Body of pancreas (tissue), 4 donors: ENCODE data around the gene INTS12. TPM values are rescaled to one million over a fixed set of nuclear protein-coding genes. Genes with fewer than 3 reads are reported as not detected.
A peak's percentile ranks its signal among the peaks of the same experiment; 100 is the strongest.
"Not testable (repeated sequence)": the region's sequence is repeated elsewhere in the genome, so short reads cannot be mapped to it uniquely, and the experiment has no call there.

Experiments used
- ATAC-seq: fragments of 150-250 bp; one replicate; pipeline ENCODE4 v1.9.1; 2016
- DNase-seq, 4 donors: peaks; one replicate each; pipeline ENCODE4 v3.0.0-alpha.2; 2019
- H3K27ac ChIP-seq, 4 donors: fragments of 200-600 bp; sonication (generic); 1 replicate in 3 of 4; 2 replicates in 1 of 4; pipeline versions ENCODE4 v1.5.1 to v1.6.1; 2016 to 2019; ENCODE audit warnings: mild to moderate bottlenecking in 1 of 4, mixed read lengths in 1 of 4, moderate library complexity in 1 of 4
- H3K27me3 ChIP-seq, 2 donors: fragments of 200-600 bp; sonication (generic); one replicate each; pipeline ENCODE4 v1.6.0; 2016; ENCODE audit warnings: mild to moderate bottlenecking in 1 of 2
- H3K36me3 ChIP-seq, 2 donors: fragments of 200-600 bp; sonication (generic); replicated peaks in 1 of 2; 2 replicates each; pipeline ENCODE4 v1.5.1; 2016; ENCODE audit warnings: low read depth in 2 of 2; ENCODE audit not compliant: insufficient read depth in 1 of 2
- H3K4me1 ChIP-seq: fragments of 200-600 bp; sonication (generic); one replicate; pipeline ENCODE4 v1.6.0; 2016
- H3K4me3 ChIP-seq, 2 donors: fragments of 200-600 bp; sonication (generic); 1 replicate in 1 of 2; 2 replicates in 1 of 2; pipeline ENCODE4 v1.5.1; 2016 to 2019
- H3K9me3 ChIP-seq, 3 donors: fragments of 200-600 bp; sonication (generic); 1 replicate in 2 of 3; 2 replicates in 1 of 3; pipeline ENCODE4 v1.5.1; 2016
- POLR2A ChIP-seq, 3 donors: fragments of 450-650 bp; IDR thresholded peaks; one replicate each; pipeline ENCODE4 v1.6.1; 2016; ENCODE audit warnings: antibody characterized with exemption in 3 of 3, mild to moderate bottlenecking in 2 of 3
- WGBS, 2 donors: methylation state at CpG; one replicate each; pipeline ENCODE4 v1.1.5; 2017; 5-methylcytosine and 5-hydroxymethylcytosine counted together
- intact Hi-C: fragments of 100-400 bp; cut with DNase I; formaldehyde crosslinking; loops from one replicate; pipeline ENCODE4 v1.15.1; 2023
- total RNA-seq, 2 donors: library from RNA; depleted of rRNA; stranded (reverse); fragments of >200 nt; gene quantifications; one replicate each; pipeline ENCODE4 v1.1.0, GENCODE V29; 2016
- TF ChIP-seq, protein P1 (sequence below), 7 experiments: fragments of 450-650 bp in 4 of 7; fragments of 200-600 bp in 3 of 7; sonication (generic) in 3 of 7; IDR thresholded peaks; one replicate each; pipeline ENCODE4 v1.5.1; 2016 to 2019; ENCODE audit warnings: antibody characterized with exemption in 7 of 7

Gene INTS12
- total RNA-seq, 2 donors from 2014 or later, result 9.3 to 10.2 TPM

DNA sequence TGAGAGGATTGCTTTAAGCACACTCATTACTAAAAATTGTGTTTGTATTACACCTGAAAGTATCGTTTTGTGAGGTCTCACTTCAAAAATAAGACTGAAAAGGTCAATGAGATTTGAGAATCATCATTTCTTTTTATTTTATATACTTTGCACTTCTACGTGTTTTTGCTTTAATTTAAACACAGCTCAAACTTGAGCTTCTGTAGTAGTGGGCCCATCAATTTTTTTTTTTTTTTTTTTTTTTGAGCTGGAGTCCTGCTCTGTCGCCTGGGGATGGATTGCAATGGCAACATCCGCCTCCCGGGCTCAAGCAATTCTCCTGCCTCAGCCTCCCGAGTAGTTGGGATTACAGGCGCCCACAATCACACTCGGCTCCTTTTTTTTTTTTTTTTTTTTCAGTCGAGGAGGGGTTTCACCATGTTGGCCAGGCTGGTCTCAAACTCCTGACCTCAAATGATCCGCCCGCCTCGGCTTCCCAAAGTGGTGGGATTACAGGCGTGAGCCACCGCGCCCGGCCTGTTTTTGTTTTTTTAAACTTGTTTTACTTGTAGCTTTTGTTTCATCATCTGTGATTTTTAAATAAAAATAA, 1.6 kb upstream of the INTS12 start:
- Histone ChIP-seq H3K27ac (no peak overlapping the region), H3K4me1 (peaks cover 34% of the 10 kb centered on the region), H3K9me3 (no peaks in the 10 kb centered on the region), H3K36me3 (no peaks in the 10 kb centered on the region), H3K4me3 (no peak overlapping the region), H3K27me3 (no peaks in the 10 kb centered on the region)
- ATAC-seq (no peak), DNase-seq (no peak)
- TF ChIP-seq, protein P1, sequence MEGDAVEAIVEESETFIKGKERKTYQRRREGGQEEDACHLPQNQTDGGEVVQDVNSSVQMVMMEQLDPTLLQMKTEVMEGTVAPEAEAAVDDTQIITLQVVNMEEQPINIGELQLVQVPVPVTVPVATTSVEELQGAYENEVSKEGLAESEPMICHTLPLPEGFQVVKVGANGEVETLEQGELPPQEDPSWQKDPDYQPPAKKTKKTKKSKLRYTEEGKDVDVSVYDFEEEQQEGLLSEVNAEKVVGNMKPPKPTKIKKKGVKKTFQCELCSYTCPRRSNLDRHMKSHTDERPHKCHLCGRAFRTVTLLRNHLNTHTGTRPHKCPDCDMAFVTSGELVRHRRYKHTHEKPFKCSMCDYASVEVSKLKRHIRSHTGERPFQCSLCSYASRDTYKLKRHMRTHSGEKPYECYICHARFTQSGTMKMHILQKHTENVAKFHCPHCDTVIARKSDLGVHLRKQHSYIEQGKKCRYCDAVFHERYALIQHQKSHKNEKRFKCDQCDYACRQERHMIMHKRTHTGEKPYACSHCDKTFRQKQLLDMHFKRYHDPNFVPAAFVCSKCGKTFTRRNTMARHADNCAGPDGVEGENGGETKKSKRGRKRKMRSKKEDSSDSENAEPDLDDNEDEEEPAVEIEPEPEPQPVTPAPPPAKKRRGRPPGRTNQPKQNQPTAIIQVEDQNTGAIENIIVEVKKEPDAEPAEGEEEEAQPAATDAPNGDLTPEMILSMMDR (IDR thresholded peaks at IDR 0.05), result no peak
- no peak for TF ChIP-seq POLR2A (IDR thresholded peaks at IDR 0.05)
- WGBS, 2 donors, result 60 to 65% methylated on average over 16 of the region's 16 CpGs
- intact Hi-C loops, result loop anchor here (10.0 kb wide), 1 partner anchor 195 kb away; no protein-coding TSS in a partner anchor

DNA sequence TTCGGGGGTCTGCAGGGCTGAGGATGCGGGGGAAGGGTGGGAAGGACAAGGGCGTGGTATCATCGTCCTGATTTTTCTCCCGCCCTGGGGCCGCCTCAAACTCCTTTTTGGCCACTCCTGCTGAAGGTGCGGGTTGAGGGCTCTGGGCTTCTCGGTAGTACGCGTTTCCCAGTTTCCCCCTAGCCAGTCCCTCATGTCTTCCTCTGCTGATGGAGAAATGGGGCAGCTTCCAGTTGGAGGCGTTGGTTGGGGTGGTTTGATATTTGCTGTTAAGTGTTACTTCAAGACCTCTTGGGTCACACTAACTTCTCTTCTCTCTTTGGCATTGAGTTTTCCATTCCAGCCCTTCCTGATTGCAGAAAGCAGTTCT, 577 bp upstream of the INTS12 start:
- 0% methylated on average over 11 of the region's 11 CpGs for WGBS, 2 donors
- intact Hi-C loops, result no loop called here
- no peak for TF ChIP-seq POLR2A (IDR thresholded peaks at IDR 0.05)
- TF ChIP-seq, protein P1 (IDR thresholded peaks at IDR 0.05), result no peak
- Histone ChIP-seq H3K27me3 (no peaks in the 10 kb centered on the region), H3K4me1 (peaks cover 34% of the 10 kb centered on the region), H3K9me3 (no peaks in the 10 kb centered on the region), H3K27ac (peak overlapping the region; percentile 74 to 91 (median 89)), H3K36me3 (no peaks in the 10 kb centered on the region), H3K4me3 (peak overlapping the region; percentile 70 to 91)
- ATAC-seq (peak; percentile 38), DNase-seq (peak in 3 of 4 donors; percentile 14 to 35 (median 22))

DNA sequence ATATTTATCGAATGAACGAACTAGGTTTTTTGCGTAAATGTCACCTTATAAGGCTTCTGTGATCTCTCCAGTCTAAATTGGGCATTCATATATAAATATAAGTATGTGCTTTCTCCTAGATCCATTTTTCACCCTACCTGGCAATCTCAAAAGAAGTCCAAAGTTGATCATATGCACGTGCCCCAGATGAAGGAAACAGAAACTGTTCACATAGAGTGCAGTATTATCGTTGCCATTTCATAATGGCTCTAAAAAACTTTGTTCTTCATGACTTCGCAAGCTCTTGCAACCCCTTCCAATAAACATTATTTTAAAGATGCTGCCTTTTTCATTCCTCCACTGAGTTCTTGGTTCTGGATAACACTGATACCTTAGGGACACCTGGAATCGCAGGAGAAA, 708 bp downstream of the INTS12 start:
- Histone ChIP-seq H3K9me3 (no peaks in the 10 kb centered on the region), H3K4me3 (peak overlapping the region; percentile 70 to 91), H3K27ac (peak overlapping the region in 3 of 4 donors; percentile 88 to 91 (median 90)), H3K27me3 (no peaks in the 10 kb centered on the region), H3K4me1 (peaks cover 33% of the 10 kb centered on the region), H3K36me3 (no peaks in the 10 kb centered on the region)
- intact Hi-C loops, result no loop called here
- DNase-seq, result no peak
- WGBS, 2 donors, result 13 to 14% methylated on average over 7 of the region's 7 CpGs
- TF ChIP-seq, protein P1 (IDR thresholded peaks at IDR 0.05), result no peak
- TF ChIP-seq POLR2A (IDR thresholded peaks at IDR 0.05), result no peak
- ATAC-seq, result no peak

DNA sequence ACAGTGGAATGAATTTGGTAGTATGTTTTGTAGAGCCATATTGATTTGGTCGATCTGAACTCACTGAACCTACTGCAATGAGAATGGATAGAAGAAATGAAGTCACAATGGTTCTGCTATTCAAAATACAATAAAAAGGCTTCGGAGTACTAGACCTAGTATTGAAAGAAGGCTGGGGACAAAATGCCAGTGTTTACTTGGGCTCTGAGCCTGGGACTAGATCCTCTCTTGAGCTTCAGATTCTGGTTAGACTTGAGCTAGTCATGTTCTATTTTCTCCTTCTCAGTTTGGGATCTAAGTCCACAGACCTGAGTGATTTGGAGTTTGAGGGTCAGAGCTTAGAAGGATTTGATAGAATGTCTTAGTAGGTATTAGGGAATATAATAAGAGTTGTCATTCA, 9.9 kb downstream of the INTS12 start:
- intact Hi-C loops, result no loop called here
- no peak for ATAC-seq

DNA sequence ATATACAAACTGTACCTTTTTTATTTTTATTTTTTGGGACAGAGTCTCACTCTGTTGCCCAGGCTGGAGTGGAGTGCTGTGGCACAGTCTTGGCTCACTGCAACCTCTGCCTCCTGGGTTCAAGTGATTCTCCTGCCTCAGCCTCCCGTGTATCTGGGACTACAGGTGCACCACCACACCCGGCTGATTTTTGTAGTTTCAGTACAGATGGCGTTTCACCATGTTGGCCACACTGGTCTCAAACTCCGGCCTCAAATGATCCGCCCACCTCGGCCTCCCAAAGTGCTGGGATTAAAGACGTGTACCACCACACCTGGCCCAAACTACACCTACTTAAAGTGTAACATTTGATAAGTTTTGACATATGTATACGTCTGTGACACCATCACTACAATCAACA, 12.7 kb downstream of the INTS12 start:
- H3K9me3 ChIP-seq, intact Hi-C loops, DNase-seq, H3K4me3 ChIP-seq, H3K4me1 ChIP-seq, H3K36me3 ChIP-seq, H3K27ac ChIP-seq, H3K27me3 ChIP-seq, ATAC-seq: not testable (repeated sequence)
- 90 to 93% methylated on average over 8 of the region's 8 CpGs for WGBS, 2 donors

More for the DNA sequence above, 9.9 kb downstream of the INTS12 start:
- no peak overlapping the region for H3K4me3 ChIP-seq
- WGBS, 2 donors, result 63 to 71% methylated on average over 2 of the region's 2 CpGs
- no peaks in the 10 kb centered on the region for H3K36me3 ChIP-seq
- no peak for TF ChIP-seq POLR2A (IDR thresholded peaks at IDR 0.05)
- TF ChIP-seq, protein P1 (IDR thresholded peaks at IDR 0.05), result no peak
- DNase-seq, result no peak
- no peaks in the 10 kb centered on the region for H3K4me1 ChIP-seq
- H3K9me3 ChIP-seq, result no peaks in the 10 kb centered on the region
- no peaks in the 10 kb centered on the region for H3K27me3 ChIP-seq
- H3K27ac ChIP-seq, result no peak overlapping the region

DNA sequence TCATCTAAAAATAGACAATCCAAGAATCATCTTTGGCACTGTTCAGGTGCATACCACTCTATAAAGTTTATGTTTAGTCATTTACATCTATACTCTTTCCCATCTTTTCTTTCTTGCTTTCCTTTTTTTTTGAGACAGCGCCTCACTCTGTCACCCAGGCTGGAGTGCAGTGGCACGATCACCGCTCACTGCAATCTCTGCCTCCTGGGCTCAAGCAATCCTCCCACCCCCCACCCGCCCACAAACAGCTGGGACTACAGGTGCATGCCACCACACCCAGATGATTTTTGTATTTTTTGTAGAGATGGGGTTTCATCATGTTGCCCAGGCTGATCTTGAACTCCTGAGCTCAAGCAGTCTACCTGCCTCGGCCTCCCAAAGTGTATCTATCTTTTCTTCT, 13.7 kb downstream of the INTS12 start:
- H3K27ac ChIP-seq, intact Hi-C loops, H3K27me3 ChIP-seq, DNase-seq, ATAC-seq, H3K36me3 ChIP-seq, H3K4me3 ChIP-seq, H3K4me1 ChIP-seq, H3K9me3 ChIP-seq: not testable (repeated sequence)
- WGBS, 2 donors, result 96 to 100% methylated on average over 4 to 5 of the region's 5 CpGs
